GM12865 (cell line): ENCODE measurements around the gene SYDE1.
A peak's percentile ranks its signal among the peaks of the same experiment; 100 is the strongest.

ENCODE experiments used
- DNase-seq: peaks from one replicate; pipeline ENCODE4 v3.0.0; 2010; ENCODE audit warnings: low read depth
- H3K4me3 ChIP-seq: 2 replicates; pipeline ENCODE4 v1.5.1; 2011; ENCODE audit warnings: mild to moderate bottlenecking, low read depth, low read length, control low read depth
- CTCF ChIP-seq: IDR thresholded peaks from 2 replicates; pipeline ENCODE4 v1.5.1; 2011; ENCODE audit warnings: low read length, control low read depth, low read depth, inconsistent platforms; ENCODE audit not compliant: insufficient read depth; ENCODE audit errors: missing control alignments

SYDE1 gene

GRCh38 chr19:15125232-15126067 is 18.2 kb downstream of the SYDE1 start:
- peak overlapping the region; percentile 78 for H3K4me3 ChIP-seq
- peak; percentile 99 for DNase-seq
- peak; percentile 8 for TF ChIP-seq CTCF

GRCh38 chr19:15126131-15126910 is 19.1 kb downstream of the SYDE1 start:
- peak overlapping the region; percentile 62 for H3K4me3 ChIP-seq
- no peak for DNase-seq

GRCh38 chr19:15128162-15128770 is 21.1 kb downstream of the SYDE1 start:
- DNase-seq: no peak
- no peak overlapping the region for H3K4me3 ChIP-seq
- no peak for TF ChIP-seq CTCF

More at GRCh38 chr19:15126131-15126910, 19.1 kb downstream of the SYDE1 start:
- TF ChIP-seq CTCF: no peak

GRCh38 chr19:15129856-15130585 is 22.8 kb downstream of the SYDE1 start:
- no peak overlapping the region for H3K4me3 ChIP-seq
- TF ChIP-seq CTCF: no peak
- no peak for DNase-seq

- no peak overlapping the region for H3K4me3 ChIP-seq
- no peak for DNase-seq
- TF ChIP-seq CTCF: no peak
These were observed 29.2 kb downstream of the SYDE1 start for GRCh38 chr19:15136234-15136954.

GRCh38 chr19:15137777-15138176 is 30.6 kb downstream of the SYDE1 start:
- no peak for TF ChIP-seq CTCF
- no peak for DNase-seq
- H3K4me3 ChIP-seq: no peak overlapping the region
